Caco-2 (cell line): ENCODE results near the gene OR5K1. TPM values are rescaled to one million over a fixed set of nuclear protein-coding genes. Genes with fewer than 3 reads are reported as not detected.

Experiments used
- BruUV-seq: library from RNA; stranded (reverse); fragments of 400-500 nt; replicated peaks from 2 replicates; lab custom pipeline; 2021; lab: Mats Ljungman, UMichigan
- CTCF ChIA-PET: fragments of 300-600 bp; sonication (Branson Sonifier 250); formaldehyde crosslinking; loops from one replicate; lab custom pipeline; 2022; ENCODE audit warnings: antibody characterized with exemption; lab: Charles Lee
- POLR2A ChIA-PET: fragments of 300-600 bp; sonication (Branson Sonifier 250); formaldehyde crosslinking; loops from one replicate; lab custom pipeline; 2022; ENCODE audit warnings: antibody characterized with exemption; lab: Charles Lee
- DNase-seq, 2 experiments: peaks; one replicate each; pipeline versions ENCODE4 v3.0.0 to v3.0.0-alpha.2; 2020 to 2022
- H3K27me3 ChIP-seq: replicated peaks from 2 replicates; pipeline ENCODE4 v1.6.0; 2011; ENCODE audit warnings: low read length; ENCODE audit not compliant: control insufficient read depth, insufficient read depth
- H3K36me3 ChIP-seq: 2 replicates; pipeline ENCODE4 v1.5.1; 2011; ENCODE audit warnings: low read length; ENCODE audit not compliant: control insufficient read depth, insufficient read depth
- H3K4me1 ChIP-seq: fragments of 250-450 bp; sonication (Bioruptor Pico); 2 replicates; pipeline ENCODE4 v1.5.1; 2020; ENCODE audit warnings: mild to moderate bottlenecking
- H3K4me3 ChIP-seq: 2 replicates; pipeline ENCODE4 v1.5.1; 2011; ENCODE audit warnings: low read depth, mild to moderate bottlenecking, control low read depth, low read length
- H3K9me3 ChIP-seq: fragments of 250-450 bp; sonication (Bioruptor Pico); 2 replicates; pipeline ENCODE4 v1.5.1; 2020; ENCODE audit warnings: mild to moderate bottlenecking, moderate library complexity
- H3K27ac Mint-ChIP-seq: one replicate; pipeline ENCODE4 v1.8.0; 2022; ENCODE audit warnings: mixed read lengths; ENCODE audit not compliant: unreplicated experiment
- H3K27me3 Mint-ChIP-seq: one replicate; pipeline ENCODE4 v1.8.0; 2022; ENCODE audit warnings: mixed read lengths; ENCODE audit not compliant: insufficient read depth, unreplicated experiment
- H3K36me3 Mint-ChIP-seq: one replicate; pipeline ENCODE4 v1.8.0; 2022; ENCODE audit warnings: mild to moderate bottlenecking, mixed read lengths; ENCODE audit not compliant: insufficient read depth, unreplicated experiment
- H3K4me1 Mint-ChIP-seq: one replicate; pipeline ENCODE4 v1.8.0; 2022; ENCODE audit warnings: low read depth, mixed read lengths; ENCODE audit not compliant: unreplicated experiment
- H3K4me3 Mint-ChIP-seq: one replicate; pipeline ENCODE4 v1.8.0; 2022; ENCODE audit warnings: mild to moderate bottlenecking, moderate library complexity, mixed read lengths; ENCODE audit not compliant: unreplicated experiment
- H3K9me3 Mint-ChIP-seq: one replicate; pipeline ENCODE4 v1.8.0; 2022; ENCODE audit warnings: mixed read lengths; ENCODE audit not compliant: unreplicated experiment
- CTCF ChIP-seq, 2 experiments: fragments of 200-600 bp in 1 of 2; IDR thresholded peaks; 1 replicate in 1 of 2; 2 replicates in 1 of 2; pipeline versions ENCODE4 v1.5.1 to v1.8.0; 2011 to 2022; ENCODE audit warnings: antibody characterized with exemption in 1 of 2, control low read depth in 1 of 2, inconsistent platforms in 1 of 2, low read depth in 1 of 2, low read length in 1 of 2, mild to moderate bottlenecking in 1 of 2, moderate library complexity in 1 of 2; ENCODE audit not compliant: insufficient read depth in 1 of 2, severe bottlenecking in 1 of 2, unreplicated experiment in 1 of 2
- intact Hi-C: fragments of 100-400 bp; cut with micrococcal nuclease; formaldehyde crosslinking; loops from one replicate; pipeline ENCODE4 v1.10.0; 2022; ENCODE audit not compliant: unreplicated experiment
- total RNA-seq: library from RNA; stranded (reverse); gene quantifications from 2 replicates; pipeline ENCODE4 v1.2.3, GENCODE V29; 2022

The OR5K1 gene
- total RNA-seq, 1 experiment from 2014 or later: not detected

DNA sequence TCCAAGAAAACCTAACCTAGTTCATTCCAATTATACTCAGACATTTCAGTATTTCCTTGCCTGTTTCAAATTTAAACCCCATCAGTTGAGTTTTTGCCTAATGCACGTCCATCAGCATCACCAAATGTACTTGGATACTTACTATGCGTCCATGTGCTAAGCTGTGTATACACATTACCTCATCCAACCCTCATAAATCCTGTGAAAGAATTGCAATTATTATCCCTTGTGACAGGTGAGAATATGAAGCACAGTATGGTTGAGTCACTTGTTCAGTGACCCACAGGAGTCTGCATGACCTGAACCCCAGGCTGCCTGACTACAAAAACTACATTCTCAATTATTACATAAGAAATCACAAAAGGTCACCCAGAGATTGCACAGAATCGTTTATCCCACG is 37.0 kb downstream of the OR5K1 start:
- H3K4me1 Mint-ChIP-seq: peaks cover 7% of the 10 kb centered on the region
- H3K27me3 ChIP-seq: no peaks in the 10 kb centered on the region
- H3K9me3 Mint-ChIP-seq: no peaks in the 10 kb centered on the region
- no peaks in the 10 kb centered on the region for H3K9me3 ChIP-seq
- no peaks in the 10 kb centered on the region for H3K36me3 Mint-ChIP-seq
- no peak overlapping the region for H3K27ac Mint-ChIP-seq
- TF ChIP-seq CTCF (IDR thresholded peaks at IDR 0.05; ENCODE audit: insufficient read depth in 1 of 2, low read depth in 1 of 2, low read length in 1 of 2, severe bottlenecking in 1 of 2, unreplicated experiment in 1 of 2): no peak
- H3K4me1 ChIP-seq: peaks cover 10% of the 10 kb centered on the region; the same call in 1 of the 2 replicates
- CTCF ChIA-PET: no interaction called here
- no TSS peak for BruUV-seq
- H3K27me3 Mint-ChIP-seq: no peaks in the 10 kb centered on the region
- no peak overlapping the region for H3K4me3 ChIP-seq
- H3K36me3 ChIP-seq: no peaks in the 10 kb centered on the region
- intact Hi-C loops: no loop called here
- DNase-seq: no peak
- H3K4me3 Mint-ChIP-seq: no peak overlapping the region
- POLR2A ChIA-PET: no interaction called here

GRCh38 chr3:98501270-98501669 is 38.3 kb downstream of the OR5K1 start:
- TF ChIP-seq CTCF (IDR thresholded peaks at IDR 0.05; ENCODE audit: insufficient read depth in 1 of 2, low read depth in 1 of 2, low read length in 1 of 2, severe bottlenecking in 1 of 2, unreplicated experiment in 1 of 2): no peak
- Histone ChIP-seq H3K4me3 (no peak overlapping the region), H3K36me3 (no peaks in the 10 kb centered on the region), H3K9me3 (no peaks in the 10 kb centered on the region), H3K27me3 (no peaks in the 10 kb centered on the region), H3K4me1 (peaks cover 14% of the 10 kb centered on the region; the same call in 1 of the 2 replicates)
- DNase-seq: no peak
- no peaks in the 10 kb centered on the region for H3K36me3 Mint-ChIP-seq
- H3K4me1 Mint-ChIP-seq: peaks cover 7% of the 10 kb centered on the region
- H3K27me3 Mint-ChIP-seq: no peaks in the 10 kb centered on the region
- no peaks in the 10 kb centered on the region for H3K9me3 Mint-ChIP-seq
- CTCF ChIA-PET: no interaction called here
- H3K4me3 Mint-ChIP-seq: no peak overlapping the region
- POLR2A ChIA-PET: no interaction called here
- H3K27ac Mint-ChIP-seq: no peak overlapping the region
- intact Hi-C loops: no loop called here
- no TSS peak for BruUV-seq

DNA sequence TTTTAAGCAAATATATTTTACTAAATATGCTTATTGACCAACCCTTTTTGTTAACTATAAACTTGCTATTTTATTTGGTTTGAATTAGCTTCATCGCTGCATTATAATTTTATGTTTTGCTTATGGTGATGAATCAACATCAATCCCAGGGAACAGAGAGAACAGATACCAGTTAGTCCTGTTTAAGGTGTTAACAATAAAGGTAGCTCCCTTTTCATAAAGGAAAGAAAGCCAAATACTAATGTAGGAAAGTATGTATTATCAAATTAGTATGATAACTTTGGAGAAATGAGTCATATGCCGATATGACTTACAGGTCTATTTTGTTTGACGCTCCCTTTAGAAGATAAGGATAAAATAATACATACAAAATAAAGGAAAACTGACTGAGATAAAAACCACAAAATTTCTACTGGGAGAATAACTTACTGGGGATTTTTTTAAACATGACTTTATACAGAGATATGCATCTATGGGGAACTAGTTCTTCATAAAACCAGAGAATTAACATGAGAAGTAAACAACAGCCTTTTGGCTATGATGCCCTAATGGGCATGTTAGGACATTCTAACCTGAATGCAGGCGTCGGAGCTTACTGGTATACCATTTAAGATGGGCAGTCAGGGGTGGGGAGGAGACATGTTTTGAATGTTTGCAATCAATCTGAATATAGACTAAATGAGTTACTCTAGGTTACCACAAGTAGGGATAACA is 39.0 kb downstream of the OR5K1 start:
- H3K36me3 Mint-ChIP-seq: no peaks in the 10 kb centered on the region
- no peak overlapping the region for H3K4me3 Mint-ChIP-seq
- ChIA-PET CTCF (no interaction called here), POLR2A (no interaction called here)
- Histone ChIP-seq H3K27me3 (no peaks in the 10 kb centered on the region), H3K4me1 (peaks cover 14% of the 10 kb centered on the region; the same call in 1 of the 2 replicates), H3K4me3 (no peak overlapping the region), H3K9me3 (no peaks in the 10 kb centered on the region), H3K36me3 (no peaks in the 10 kb centered on the region)
- H3K27ac Mint-ChIP-seq: no peak overlapping the region
- H3K27me3 Mint-ChIP-seq: no peaks in the 10 kb centered on the region
- H3K4me1 Mint-ChIP-seq: peaks cover 7% of the 10 kb centered on the region
- no peak for TF ChIP-seq CTCF (IDR thresholded peaks at IDR 0.05; ENCODE audit: insufficient read depth in 1 of 2, low read depth in 1 of 2, low read length in 1 of 2, severe bottlenecking in 1 of 2, unreplicated experiment in 1 of 2)
- DNase-seq: no peak
- intact Hi-C loops: no loop called here
- no peaks in the 10 kb centered on the region for H3K9me3 Mint-ChIP-seq
- BruUV-seq: no TSS peak
